ENCODE results near the gene FIGN. TPM values are rescaled to one million over a fixed set of nuclear protein-coding genes. Genes with fewer than 3 reads are reported as not detected.

FIGN gene
- total and polyA plus RNA-seq, 10 of the 15 experiments (the other 5 are each of a cell fraction or from before 2014, with no cell fraction given) = under 0.01 to 0.01 TPM; not detected in 8

- TF ChIP-seq USF2 (IDR thresholded peaks at IDR 0.05; ENCODE audit: borderline replicate concordance, low read depth, low read length) (no peak), HDGF (IDR thresholded peaks at IDR 0.05) (no peak), FOXK2 (IDR thresholded peaks at IDR 0.05) (no peak), E2F8 (IDR thresholded peaks at IDR 0.05; ENCODE audit: low read depth, partially characterized antibody) (no peak), RAD21 (IDR thresholded peaks at IDR 0.05; ENCODE audit: insufficient read depth, low read depth, low read length) (no peak), CHD1 (IDR thresholded peaks at IDR 0.05; ENCODE audit: low read depth, low read length) (no peak), ZBTB11 (CRISPR knock-in tag; IDR thresholded peaks at IDR 0.05) (no peak), JUND (IDR thresholded peaks at IDR 0.05; ENCODE audit: low read depth, low read length) (no peak), MAX (IDR thresholded peaks at IDR 0.05; ENCODE audit: low read depth, low read length) (no peak), RCOR1 (conservative IDR thresholded peaks at IDR 0.05; ENCODE audit: low read depth, low read length) (no peak), GATAD2B (conservative IDR thresholded peaks at IDR 0.05; ENCODE audit: low read depth) (no peak), DPF2 (IDR thresholded peaks at IDR 0.05) (no peak), CEBPZ (IDR thresholded peaks at IDR 0.05; ENCODE audit: low read depth, low read length) (no peak)
These were observed 60.4 kb downstream of the FIGN start (continued) for GRCh38 chr2:163675388-163675787.
